ENCODE results near the gene ICAM4. TPM values are rescaled to one million over a fixed set of nuclear protein-coding genes. Genes with fewer than 3 reads are reported as not detected.
"Not testable (repeated sequence)": the region's sequence is repeated elsewhere in the genome, so short reads cannot be mapped to it uniquely, and the experiment has no call there.

Gene ICAM4
- total and polyA plus RNA-seq, 2 of the 13 experiments (the other 11 are each of a cell fraction or from before 2014, with no cell fraction given): 2.9 to 4.0 TPM

GRCh38 chr19:10335352-10335985 lies 48.7 kb downstream of the ICAM4 start (continued):
- TF ChIP-seq ZNF576 (CRISPR knock-in tag; IDR thresholded peaks at IDR 0.05) (no peak), ZFX (CRISPR knock-in tag; IDR thresholded peaks at IDR 0.05; ENCODE audit: low read depth) (no peak), HDAC1 (CRISPR knock-in tag; IDR thresholded peaks at IDR 0.05) (peak; percentile 33; the same call in 1 of the 2 replicates), PHB2 (IDR thresholded peaks at IDR 0.05; ENCODE audit: partially characterized antibody) (no peak), ZNF567 (CRISPR knock-in tag; IDR thresholded peaks at IDR 0.05; ENCODE audit: borderline replicate concordance) (no peak), ZNF446 (CRISPR knock-in tag; IDR thresholded peaks at IDR 0.05) (no peak), RFXAP (CRISPR knock-in tag; IDR thresholded peaks at IDR 0.05; ENCODE audit: borderline replicate concordance) (no peak), ZNF414 (CRISPR knock-in tag; IDR thresholded peaks at IDR 0.05) (no peak)

DNA sequence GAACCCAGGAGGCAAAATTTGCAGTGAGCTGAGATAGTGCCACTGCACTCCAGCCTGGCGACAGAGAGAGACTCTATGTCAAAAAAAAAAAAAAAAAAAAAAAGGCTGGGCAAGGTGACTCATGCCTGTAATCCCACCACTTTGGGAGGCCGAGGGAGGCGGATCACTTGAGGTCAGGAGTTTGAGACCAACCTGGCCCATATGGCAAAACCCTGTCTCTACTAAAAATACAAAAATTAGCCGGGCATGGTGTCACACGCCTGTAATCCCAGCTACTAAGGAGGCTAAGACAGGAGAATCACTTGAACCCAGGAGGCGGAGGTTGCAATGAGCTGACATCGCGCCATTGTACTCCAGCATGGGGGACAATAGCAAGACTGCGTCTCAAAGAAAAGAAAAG lies 50.0 kb downstream of the ICAM4 start:
- H3K27ac ChIP-seq (ENCODE audit: extremely low read length, insufficient read depth, low read length); H3K36me3 ChIP-seq (replicated peaks in 1 of 2; ENCODE audit: control insufficient read depth in 1 of 2, insufficient read depth in 2 of 2, low read length in 2 of 2); H3K27me3 ChIP-seq (ENCODE audit: control insufficient read depth in 1 of 2, insufficient read depth in 2 of 2, low read length in 2 of 2); FAIRE-seq; H2AFZ ChIP-seq (ENCODE audit: low read length); H3K4me3 ChIP-seq (replicated peaks in 1 of 3; ENCODE audit: insufficient read depth in 1 of 3, low read depth in 2 of 3, low read length in 3 of 3); CTCF ChIA-PET (ENCODE audit: low intra/inter-chr PET ratio, low total read pairs); BruUV-seq (replicated peaks); DNase-seq (ENCODE audit: low spot score); ATAC-seq; H4K20me1 ChIP-seq (ENCODE audit: insufficient read depth, low read length); H3K9me3 ChIP-seq (ENCODE audit: low read length); H3K9ac ChIP-seq (ENCODE audit: insufficient read depth, low read depth, low read length); H3K4me2 ChIP-seq (ENCODE audit: low read depth, low read length): not testable (repeated sequence)
- in situ Hi-C loops (cut with HindIII; ENCODE audit: extremely low pct_ligation_motif_present, low pct_unique_long_range_greater_than_20kb): loop anchor here (5.0 kb wide), 1 partner anchor 46 kb away; the partner anchor contains the start of gene TYK2
- POLR2A ChIA-PET: interaction anchor here (6.1 to 6.9 kb wide), 2 partner anchors 44 to 66 kb away, joined by 46 to 79 read pairs; partner anchors contain the start of genes ICAM1 and TYK2
- intact Hi-C loops (cut with micrococcal nuclease; ENCODE audit: unreplicated experiment): loop anchor here (5.0 kb wide), 1 partner anchor 51 kb away; no protein-coding TSS in a partner anchor
- H3K79me2 ChIP-seq (ENCODE audit: insufficient read depth, low read length): peaks cover 24% of the 10 kb centered on the region
- H3K4me1 ChIP-seq (ENCODE audit: insufficient read depth, low read length): peaks cover 62% of the 10 kb centered on the region
- WGBS (ENCODE audit: low lambda C conversion rate): 83% methylated on average over 9 of the region's 9 CpGs

Small RNA genes lying within 50 kb of the gene (small RNA-seq; reads per million reads assigned to genes)
- gene AC011511.1 (ENCODE audit: insufficient read depth in 2 of 3, insufficient read length in 3 of 3, low read depth in 2 of 3, low replicate concordance in 1 of 3): 0 reads per million in 3 experiments
- 0 reads per million in 3 experiments for gene AC011511.4 (ENCODE audit: insufficient read depth in 2 of 3, insufficient read length in 3 of 3, low read depth in 2 of 3, low replicate concordance in 1 of 3)

Other genes with a start within 250 kb of the ICAM4 start
- gene SHFL, start 200.6 kb upstream of the ICAM4 start, total RNA-seq (2016; rRNA removed; fragmentation: Illumina TruSeq; extraction: Trizol): 8.9 and 12.3 TPM in 2 replicates
- gene SHFL, start 200.6 kb upstream of the ICAM4 start, polyA plus RNA-seq (2011; rRNA removed): 36.4 and 47.5 TPM in 2 replicates
- 0.15 TPM in 1 of 2 replicates, not detected in the other for gene ANGPTL6, start 184.3 kb upstream of the ICAM4 start, total RNA-seq (2016; rRNA removed; fragmentation: Illumina TruSeq; extraction: Trizol)
- gene ANGPTL6, start 184.3 kb upstream of the ICAM4 start, polyA plus RNA-seq (2011; rRNA removed): 1.4 and 2.2 TPM in 2 replicates
- 23.9 and 36.2 TPM in 2 replicates for gene PPAN, start 180.6 kb upstream of the ICAM4 start, total RNA-seq (2016; rRNA removed; fragmentation: Illumina TruSeq; extraction: Trizol)
- 41.9 and 53.5 TPM in 2 replicates for gene PPAN, start 180.6 kb upstream of the ICAM4 start, polyA plus RNA-seq (2011; rRNA removed)
- gene P2RY11, start 175.3 kb upstream of the ICAM4 start, total RNA-seq (2016; rRNA removed; fragmentation: Illumina TruSeq; extraction: Trizol): 1.5 and 4.0 TPM in 2 replicates
- 7.8 and 13.2 TPM in 2 replicates for gene P2RY11, start 175.3 kb upstream of the ICAM4 start, polyA plus RNA-seq (2011; rRNA removed)
- 173 and 206 TPM in 2 replicates for gene EIF3G, start 167.1 kb upstream of the ICAM4 start, total RNA-seq (2016; rRNA removed; fragmentation: Illumina TruSeq; extraction: Trizol)
- gene EIF3G, start 167.1 kb upstream of the ICAM4 start, polyA plus RNA-seq (2011; rRNA removed): 135 and 141 TPM in 2 replicates
- 71.3 and 91.1 TPM in 2 replicates for gene DNMT1, start 92.0 kb upstream of the ICAM4 start, total RNA-seq (2016; rRNA removed; fragmentation: Illumina TruSeq; extraction: Trizol)
- 24.5 and 31.2 TPM in 2 replicates for gene DNMT1, start 92.0 kb upstream of the ICAM4 start, polyA plus RNA-seq (2011; rRNA removed)
- gene S1PR2, start 55.6 kb upstream of the ICAM4 start, total RNA-seq (2016; rRNA removed; fragmentation: Illumina TruSeq; extraction: Trizol): 0.93 and 1.3 TPM in 2 replicates
- gene S1PR2, start 55.6 kb upstream of the ICAM4 start, polyA plus RNA-seq (2011; rRNA removed): 0.91 and 1.2 TPM in 2 replicates
- 36.7 and 40.6 TPM in 2 replicates for gene MRPL4, start 34.7 kb upstream of the ICAM4 start, total RNA-seq (2016; rRNA removed; fragmentation: Illumina TruSeq; extraction: Trizol)
- gene MRPL4, start 34.7 kb upstream of the ICAM4 start, polyA plus RNA-seq (2011; rRNA removed): 42.5 and 45.4 TPM in 2 replicates
- 12.8 and 37.9 TPM in 2 replicates for gene ICAM1, start 15.8 kb upstream of the ICAM4 start, total RNA-seq (2016; rRNA removed; fragmentation: Illumina TruSeq; extraction: Trizol)
- gene ICAM1, start 15.8 kb upstream of the ICAM4 start, polyA plus RNA-seq (2011; rRNA removed): 98.4 and 153 TPM in 2 replicates
- 0.46 TPM in 1 of 2 replicates, not detected in the other for gene ICAM5, start 3.0 kb downstream of the ICAM4 start, total RNA-seq (2016; rRNA removed; fragmentation: Illumina TruSeq; extraction: Trizol)
- gene ICAM5, start 3.0 kb downstream of the ICAM4 start, polyA plus RNA-seq (2011; rRNA removed): 1.6 and 1.9 TPM in 2 replicates
- 0.56 and 2.4 TPM in 2 replicates for gene ZGLP1, start 22.9 kb downstream of the ICAM4 start, total RNA-seq (2016; rRNA removed; fragmentation: Illumina TruSeq; extraction: Trizol)
- 3.0 and 4.7 TPM in 2 replicates for gene ZGLP1, start 22.9 kb downstream of the ICAM4 start, polyA plus RNA-seq (2011; rRNA removed)
- 21.0 and 22.6 TPM in 2 replicates for gene FDX2, start 29.1 kb downstream of the ICAM4 start, total RNA-seq (2016; rRNA removed; fragmentation: Illumina TruSeq; extraction: Trizol)
- gene FDX2, start 29.1 kb downstream of the ICAM4 start, polyA plus RNA-seq (2011; rRNA removed): 24.7 and 27.8 TPM in 2 replicates
- 7.9 and 17.7 TPM in 2 replicates for gene RAVER1, start 46.6 kb downstream of the ICAM4 start, total RNA-seq (2016; rRNA removed; fragmentation: Illumina TruSeq; extraction: Trizol)
- gene RAVER1, start 46.6 kb downstream of the ICAM4 start, polyA plus RNA-seq (2011; rRNA removed): 3.6 and 4.4 TPM in 2 replicates
- gene ICAM3, start 52.7 kb downstream of the ICAM4 start, total RNA-seq (2016; rRNA removed; fragmentation: Illumina TruSeq; extraction: Trizol): 21.0 and 25.1 TPM in 2 replicates
- 14.1 and 16.3 TPM in 2 replicates for gene ICAM3, start 52.7 kb downstream of the ICAM4 start, polyA plus RNA-seq (2011; rRNA removed)
- gene TYK2, start 93.6 kb downstream of the ICAM4 start, total RNA-seq (2016; rRNA removed; fragmentation: Illumina TruSeq; extraction: Trizol): 39.9 and 60.1 TPM in 2 replicates
- gene TYK2, start 93.6 kb downstream of the ICAM4 start, polyA plus RNA-seq (2011; rRNA removed): 38.8 and 40.8 TPM in 2 replicates
- 134 and 158 TPM in 2 replicates for gene CDC37, start 116.6 kb downstream of the ICAM4 start, total RNA-seq (2016; rRNA removed; fragmentation: Illumina TruSeq; extraction: Trizol)
- 177 and 191 TPM in 2 replicates for gene CDC37, start 116.6 kb downstream of the ICAM4 start, polyA plus RNA-seq (2011; rRNA removed)
- gene PDE4A, start 133.6 kb downstream of the ICAM4 start, total RNA-seq (2016; rRNA removed; fragmentation: Illumina TruSeq; extraction: Trizol): 1.1 TPM in 2 replicates
- gene PDE4A, start 133.6 kb downstream of the ICAM4 start, polyA plus RNA-seq (2011; rRNA removed): 4.1 TPM in 2 replicates
- 72.9 and 75.5 TPM in 2 replicates for gene KEAP1, start 216.4 kb downstream of the ICAM4 start, total RNA-seq (2016; rRNA removed; fragmentation: Illumina TruSeq; extraction: Trizol)
- 56.7 and 72.4 TPM in 2 replicates for gene KEAP1, start 216.4 kb downstream of the ICAM4 start, polyA plus RNA-seq (2011; rRNA removed)
- not detected in 2 replicates for gene S1PR5, start 230.5 kb downstream of the ICAM4 start, total RNA-seq (2016; rRNA removed; fragmentation: Illumina TruSeq; extraction: Trizol)
- gene S1PR5, start 230.5 kb downstream of the ICAM4 start, polyA plus RNA-seq (2011; rRNA removed): 0.04 TPM in 1 of 2 replicates, not detected in the other